GM19397 (cell line): Measurements from ENCODE around the gene DNAAF8.

ENCODE experiments used
- ATAC-seq: cut with Tn5 transposase; IDR thresholded peaks from one replicate; pipeline ENCODE4 v1.9.1; 2021; ENCODE audit warnings: mild to moderate bottlenecking, moderate library complexity; ENCODE audit not compliant: unreplicated experiment

DNAAF8 gene

GRCh38 chr16:4748682-4749411 lies 14.5 kb downstream of the DNAAF8 start:
- no peak for ATAC-seq

DNA sequence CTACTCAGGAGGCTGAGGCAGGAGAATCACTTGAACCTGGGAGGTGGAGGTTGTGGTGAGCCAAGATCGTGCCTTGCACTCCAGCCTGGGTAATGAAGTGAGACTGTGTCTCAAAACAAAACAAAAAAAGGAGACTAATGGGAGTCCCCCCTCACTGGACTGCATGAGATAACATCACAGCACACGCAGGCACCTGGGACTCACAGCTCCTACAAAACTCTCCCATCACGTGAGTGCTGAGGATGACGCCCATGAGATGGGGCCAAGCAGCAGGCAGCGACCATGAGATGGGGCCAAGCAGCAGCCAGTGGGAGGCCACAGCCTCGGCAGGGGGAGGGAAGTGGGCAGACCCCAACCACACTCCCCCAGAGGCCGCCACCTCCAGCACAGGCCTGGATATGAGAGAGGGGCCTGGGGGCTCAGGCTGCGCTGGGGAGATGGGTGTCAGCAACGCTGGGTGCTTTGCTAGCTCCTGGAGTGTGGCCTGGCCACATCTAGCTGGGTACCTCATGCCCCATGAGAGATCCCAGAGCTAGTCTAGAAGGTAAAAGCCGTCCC lies 15.4 kb downstream of the DNAAF8 start:
- ATAC-seq = no peak

- no peak for ATAC-seq
These were observed 16.6 kb downstream of the DNAAF8 start for GRCh38 chr16:4750896-4751295.

DNA sequence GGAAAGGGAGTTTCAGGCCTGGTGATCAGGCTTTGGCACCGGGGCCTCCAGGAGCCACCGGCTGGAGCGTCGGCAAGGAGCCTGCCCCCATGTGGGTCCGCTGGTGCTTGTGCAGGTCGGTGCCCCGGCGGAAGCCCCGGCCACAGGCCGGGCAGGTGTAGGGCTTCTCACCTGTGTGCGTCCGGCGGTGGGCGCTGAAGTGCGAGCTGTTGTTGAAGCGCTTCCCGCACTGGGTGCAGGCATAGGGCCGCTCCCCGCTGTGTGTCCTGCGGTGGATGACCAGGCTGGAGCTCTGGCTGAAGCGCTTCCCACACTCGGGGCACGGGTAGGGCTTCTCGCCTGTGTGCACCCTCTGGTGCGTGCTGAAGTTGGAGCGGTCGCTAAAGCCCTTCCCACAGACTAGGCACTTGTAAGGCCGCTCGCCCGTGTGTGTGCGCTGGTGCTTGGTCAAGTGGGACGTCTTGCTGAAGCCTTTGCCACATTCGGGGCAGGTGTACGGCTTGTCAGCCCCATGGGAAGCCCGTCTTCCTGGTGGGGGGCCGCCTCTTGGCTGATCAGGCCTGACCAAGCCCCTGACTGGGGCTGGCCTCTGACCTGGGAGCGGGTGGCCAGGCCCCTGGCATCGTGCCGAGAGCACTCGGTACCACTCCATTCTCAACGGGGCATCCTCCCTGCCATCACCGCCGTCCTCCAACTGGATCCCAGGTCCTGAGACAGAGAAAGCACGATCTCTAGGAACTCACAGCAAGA lies 18.2 kb downstream of the DNAAF8 start:
- ATAC-seq = no peak

GRCh38 chr16:4753227-4753626 lies 18.9 kb downstream of the DNAAF8 start:
- no peak for ATAC-seq

- ATAC-seq = no peak
These were observed 20.5 kb downstream of the DNAAF8 start for GRCh38 chr16:4754865-4755264.

DNA sequence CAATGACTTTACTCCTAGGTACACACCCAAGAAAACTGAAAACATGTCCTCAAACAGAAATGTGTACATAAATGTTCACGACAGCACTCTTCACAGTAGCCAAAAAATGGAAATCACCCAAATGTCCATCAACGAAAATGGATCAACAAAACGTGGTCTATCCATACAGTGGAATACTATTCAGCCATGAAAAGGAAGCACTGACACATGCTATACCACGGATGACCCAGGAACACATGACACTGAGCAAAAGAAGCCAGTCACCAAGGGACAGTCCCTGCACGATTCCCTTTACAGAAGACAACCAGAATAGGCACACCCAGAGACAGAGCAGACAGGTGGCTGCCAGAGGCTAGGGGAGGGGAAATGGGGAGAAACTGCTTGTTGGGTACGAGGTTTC lies 21.4 kb downstream of the DNAAF8 start:
- ATAC-seq = no peak

GRCh38 chr16:4760221-4760910 lies 26.0 kb downstream of the DNAAF8 start:
- ATAC-seq = no peak

GRCh38 chr16:4762205-4762604 lies 27.9 kb downstream of the DNAAF8 start:
- no peak for ATAC-seq

GRCh38 chr16:4763791-4764190 lies 29.5 kb downstream of the DNAAF8 start:
- ATAC-seq = no peak

- ATAC-seq = no peak
These were observed 31.5 kb downstream of the DNAAF8 start for GRCh38 chr16:4765511-4766474.

DNA sequence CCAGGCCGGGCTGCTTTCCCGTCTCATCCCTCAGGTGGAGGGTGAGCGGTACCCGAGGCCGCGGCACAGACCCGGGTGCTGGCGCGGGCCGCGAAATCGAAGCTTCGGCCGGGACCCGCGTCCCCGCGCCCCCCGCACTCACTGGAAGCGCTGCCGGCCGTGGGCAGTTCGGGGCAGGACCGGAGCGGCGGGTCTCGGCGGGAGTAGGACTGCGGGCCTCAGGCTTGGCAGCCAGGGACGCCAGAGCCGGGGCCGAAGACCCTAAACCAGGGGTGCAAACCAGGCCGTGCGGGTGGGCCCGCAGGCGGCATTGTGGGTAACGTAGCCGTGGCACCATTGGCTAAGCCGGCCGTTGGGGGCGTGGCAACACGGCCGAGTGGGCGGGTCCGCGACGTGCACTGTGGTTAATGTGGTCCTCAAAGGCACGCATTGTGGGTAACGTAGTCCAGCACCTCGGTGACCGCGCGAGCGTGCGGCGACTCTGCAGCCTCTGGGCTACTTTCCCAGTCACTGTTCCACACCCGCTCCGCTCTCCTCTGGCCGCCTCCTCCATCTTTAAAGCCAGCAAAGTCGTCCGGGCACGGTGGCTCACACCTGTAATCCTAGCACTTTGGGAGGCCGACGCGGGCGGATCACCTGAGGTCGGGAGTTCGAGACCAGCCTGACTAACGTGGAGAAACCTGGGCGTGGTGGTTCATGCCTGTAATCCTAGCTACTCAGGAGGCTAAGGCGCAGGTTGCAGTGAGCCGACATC lies 32.7 kb downstream of the DNAAF8 start, which contains the start of gene ZNF500:
TSS of gene ZNF500 (minus strand) at position 288 of the 754 bp plus-strand sequence. CDS start 1,184 bp downstream, outside the sequence.
- peak; percentile 81 for ATAC-seq

DNA sequence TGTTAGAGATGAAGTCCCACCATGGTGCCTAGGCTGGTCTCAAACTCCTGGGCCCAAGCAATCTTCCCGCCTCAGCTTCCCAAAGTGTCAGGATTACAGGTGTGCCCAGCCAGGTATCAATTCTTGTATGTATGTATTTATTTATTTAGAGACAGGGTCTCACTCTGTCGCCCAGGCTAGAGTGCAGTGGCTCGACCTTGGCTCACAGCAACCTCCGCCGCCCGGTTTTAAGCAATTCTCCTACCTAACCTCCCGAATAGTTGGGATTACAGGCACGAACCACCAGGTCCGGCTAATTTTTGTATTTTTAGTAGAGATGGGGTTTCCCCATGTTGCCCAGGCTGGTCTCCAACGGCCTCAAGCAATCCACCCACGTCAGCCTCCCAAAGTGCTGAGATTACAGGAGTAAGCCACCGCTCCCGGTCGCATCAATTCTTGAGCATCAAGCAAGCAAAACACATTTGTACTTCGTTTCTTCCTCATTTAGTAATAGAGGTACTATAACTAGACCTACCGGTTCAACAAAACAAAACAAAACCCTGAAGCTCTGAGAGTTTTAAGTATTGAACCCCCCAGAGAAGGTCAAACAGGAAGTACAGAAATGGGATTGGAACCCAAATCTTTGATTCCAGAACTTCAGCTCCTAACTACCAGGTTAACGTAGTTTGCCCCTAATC lies 33.7 kb downstream of the DNAAF8 start:
- no peak for ATAC-seq

DNA sequence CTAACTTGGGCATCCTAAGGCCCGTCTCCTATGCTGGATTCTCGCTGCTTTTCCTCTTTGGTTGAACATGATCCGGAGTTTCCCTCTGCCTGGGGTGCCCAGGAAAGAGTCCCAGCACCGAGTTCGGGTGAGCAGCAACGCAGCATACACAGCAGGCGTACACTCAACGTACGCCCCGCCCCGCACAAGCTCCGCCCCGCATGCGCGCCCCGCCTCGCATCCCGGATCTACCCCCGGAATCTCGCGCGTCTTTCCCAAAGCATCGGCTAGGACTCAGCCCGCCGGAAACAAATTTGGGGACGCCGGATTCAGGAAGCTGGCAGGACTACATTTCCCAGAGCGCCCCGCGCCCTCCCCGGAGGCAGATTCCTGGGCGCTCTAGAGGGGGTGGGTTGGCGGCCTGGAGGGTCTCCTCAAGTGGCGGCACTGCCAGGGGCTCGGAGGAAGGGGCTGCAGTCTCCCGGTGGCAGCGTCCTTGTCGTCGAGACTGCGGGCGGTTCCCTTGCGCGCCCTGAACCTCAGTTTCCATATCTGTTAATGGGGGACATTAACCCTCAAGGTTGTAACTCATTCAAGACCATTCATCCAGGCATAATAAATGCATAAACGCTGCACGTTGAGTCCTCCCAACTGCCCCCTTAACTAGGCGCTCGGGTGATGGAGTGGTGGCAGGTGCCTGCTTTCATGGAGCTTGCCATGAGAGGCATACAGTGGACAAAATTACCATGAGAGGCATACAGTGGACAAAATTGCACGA lies 34.4 kb downstream of the DNAAF8 start:
- ATAC-seq = peak; percentile 69

GRCh38 chr16:4769306-4769638 lies 34.9 kb downstream of the DNAAF8 start:
- no peak for ATAC-seq

GRCh38 chr16:4771646-4772045 lies 37.3 kb downstream of the DNAAF8 start:
- ATAC-seq = no peak

- no peak for ATAC-seq
These were observed 38.0 kb downstream of the DNAAF8 start for GRCh38 chr16:4772351-4772750.

- ATAC-seq = no peak
These were observed 40.7 kb downstream of the DNAAF8 start for GRCh38 chr16:4775005-4775404.
